Mesothelial cell of epicardium (in vitro differentiated cells): Measurements from ENCODE around the gene RASSF7. TPM values are rescaled to one million over a fixed set of nuclear protein-coding genes. Genes with fewer than 3 reads are reported as not detected.
A peak's percentile ranks its signal among the peaks of the same experiment; 100 is the strongest.

Experiments used
- DNase-seq, 2 experiments: peaks; one replicate each; pipeline ENCODE4 v3.0.0; 2021; ENCODE audit warnings: low spot score in 2 of 2; ENCODE audit not compliant: unreplicated experiment in 2 of 2
- H3K27ac Mint-ChIP-seq: 2 replicates; pipeline ENCODE4 v1.8.0; 2021; ENCODE audit warnings: mixed read lengths
- H3K27me3 Mint-ChIP-seq: 2 replicates; pipeline ENCODE4 v1.8.0; 2021; ENCODE audit warnings: low read depth, mixed read lengths
- H3K36me3 Mint-ChIP-seq: 2 replicates; pipeline ENCODE4 v1.8.0; 2021; ENCODE audit warnings: mixed read lengths
- H3K4me1 Mint-ChIP-seq: 2 replicates; pipeline ENCODE4 v1.8.0; 2021; ENCODE audit warnings: mixed read lengths
- H3K4me3 Mint-ChIP-seq: 2 replicates; pipeline ENCODE4 v1.8.0; 2021; ENCODE audit warnings: mild to moderate bottlenecking, moderate library complexity, mixed read lengths
- H3K9me3 Mint-ChIP-seq: 2 replicates; pipeline ENCODE4 v1.8.0; 2021; ENCODE audit warnings: mixed read lengths
- total RNA-seq: library from RNA; stranded (reverse); gene quantifications from 3 replicates; pipeline ENCODE4 v1.2.1, GENCODE V29; 2021
- TF ChIP-seq, protein P1 (sequence below): fragments of 200-600 bp; sonication (generic); IDR thresholded peaks from one replicate; pipeline ENCODE4 v1.5.0; 2021; ENCODE audit warnings: antibody characterized with exemption; ENCODE audit not compliant: unreplicated experiment

The RASSF7 gene
- total RNA-seq, 1 donor from 2014 or later, result 32.3 TPM

DNA sequence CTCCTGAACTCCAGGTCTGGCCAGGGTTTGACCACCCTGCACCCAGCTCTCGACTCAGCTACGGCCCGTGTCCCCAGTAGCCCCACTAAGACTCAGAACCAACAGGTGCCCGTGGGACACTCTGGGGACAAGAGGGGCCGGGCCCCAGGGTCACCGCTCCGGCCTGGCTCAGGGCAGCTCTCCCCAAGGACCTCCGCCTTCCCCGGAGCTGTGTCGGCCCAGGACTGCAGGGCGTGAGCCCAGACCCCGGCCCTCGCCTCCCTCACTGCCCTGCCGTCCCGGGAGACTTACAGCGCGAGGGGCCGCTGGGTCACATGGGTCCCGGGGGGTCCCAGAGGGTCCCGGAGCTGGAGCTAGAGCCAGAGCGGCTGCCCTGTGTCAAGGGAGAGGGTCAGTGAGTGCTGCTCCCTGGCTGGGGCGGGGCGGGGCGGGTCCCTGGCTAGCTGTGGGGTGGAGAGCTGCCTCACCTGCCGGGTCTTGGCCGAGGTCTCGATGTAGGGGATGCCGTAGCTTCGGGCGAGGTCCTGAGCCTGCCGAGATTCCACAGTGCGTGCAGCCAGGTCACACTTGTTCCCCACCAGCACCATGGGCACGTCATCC, 27.7 kb upstream of the RASSF7 start:
- Mint-ChIP-seq H3K36me3 (peaks cover 5% of the 10 kb centered on the region), H3K27ac (no peak overlapping the region), H3K27me3 (peaks cover 4% of the 10 kb centered on the region), H3K9me3 (no peaks in the 10 kb centered on the region), H3K4me1 (peaks cover 8% of the 10 kb centered on the region), H3K4me3 (no peak overlapping the region)
- DNase-seq, result no peak
- TF ChIP-seq, protein P1, sequence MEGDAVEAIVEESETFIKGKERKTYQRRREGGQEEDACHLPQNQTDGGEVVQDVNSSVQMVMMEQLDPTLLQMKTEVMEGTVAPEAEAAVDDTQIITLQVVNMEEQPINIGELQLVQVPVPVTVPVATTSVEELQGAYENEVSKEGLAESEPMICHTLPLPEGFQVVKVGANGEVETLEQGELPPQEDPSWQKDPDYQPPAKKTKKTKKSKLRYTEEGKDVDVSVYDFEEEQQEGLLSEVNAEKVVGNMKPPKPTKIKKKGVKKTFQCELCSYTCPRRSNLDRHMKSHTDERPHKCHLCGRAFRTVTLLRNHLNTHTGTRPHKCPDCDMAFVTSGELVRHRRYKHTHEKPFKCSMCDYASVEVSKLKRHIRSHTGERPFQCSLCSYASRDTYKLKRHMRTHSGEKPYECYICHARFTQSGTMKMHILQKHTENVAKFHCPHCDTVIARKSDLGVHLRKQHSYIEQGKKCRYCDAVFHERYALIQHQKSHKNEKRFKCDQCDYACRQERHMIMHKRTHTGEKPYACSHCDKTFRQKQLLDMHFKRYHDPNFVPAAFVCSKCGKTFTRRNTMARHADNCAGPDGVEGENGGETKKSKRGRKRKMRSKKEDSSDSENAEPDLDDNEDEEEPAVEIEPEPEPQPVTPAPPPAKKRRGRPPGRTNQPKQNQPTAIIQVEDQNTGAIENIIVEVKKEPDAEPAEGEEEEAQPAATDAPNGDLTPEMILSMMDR, result no peak

DNA sequence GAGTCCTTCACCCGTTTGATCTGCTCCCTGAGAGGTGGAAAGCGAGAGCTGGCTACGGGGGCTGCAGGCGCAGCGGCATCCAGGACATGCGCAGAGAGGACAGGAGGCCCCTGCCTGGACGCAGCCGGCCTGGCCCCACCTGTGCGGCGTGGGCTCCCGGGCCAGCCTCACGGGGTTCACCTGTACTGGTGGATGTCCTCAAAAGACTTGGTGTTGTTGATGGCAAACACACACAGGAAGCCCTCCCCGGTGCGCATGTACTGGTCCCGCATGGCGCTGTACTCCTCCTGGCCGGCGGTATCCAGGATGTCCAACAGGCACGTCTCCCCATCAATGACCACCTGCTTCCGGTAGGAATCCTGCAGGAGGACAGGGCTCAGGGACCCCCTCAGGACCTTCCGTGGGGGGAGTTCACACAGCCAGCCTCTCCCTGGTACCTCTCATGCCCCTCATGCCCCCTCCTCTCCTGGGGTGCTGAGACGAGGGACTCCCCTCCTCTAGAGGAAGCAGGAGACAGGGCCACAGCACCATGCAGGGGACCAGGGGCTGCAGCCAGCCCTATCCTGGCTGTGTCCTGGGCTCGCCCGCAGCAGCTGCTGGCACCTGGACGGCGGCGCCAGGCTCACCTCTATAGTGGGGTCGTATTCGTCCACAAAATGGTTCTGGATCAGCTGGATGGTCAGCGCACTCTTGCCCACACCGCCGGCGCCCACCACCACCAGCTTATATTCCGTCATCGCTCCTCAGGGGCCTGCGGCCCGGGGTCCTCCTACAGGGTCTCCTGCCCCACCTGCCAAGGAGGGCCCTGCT, 27.0 kb upstream of the RASSF7 start:
- no peak for DNase-seq
- peaks cover 10% of the 10 kb centered on the region for H3K27me3 Mint-ChIP-seq
- H3K4me1 Mint-ChIP-seq, result peaks cover 8% of the 10 kb centered on the region

DNA sequence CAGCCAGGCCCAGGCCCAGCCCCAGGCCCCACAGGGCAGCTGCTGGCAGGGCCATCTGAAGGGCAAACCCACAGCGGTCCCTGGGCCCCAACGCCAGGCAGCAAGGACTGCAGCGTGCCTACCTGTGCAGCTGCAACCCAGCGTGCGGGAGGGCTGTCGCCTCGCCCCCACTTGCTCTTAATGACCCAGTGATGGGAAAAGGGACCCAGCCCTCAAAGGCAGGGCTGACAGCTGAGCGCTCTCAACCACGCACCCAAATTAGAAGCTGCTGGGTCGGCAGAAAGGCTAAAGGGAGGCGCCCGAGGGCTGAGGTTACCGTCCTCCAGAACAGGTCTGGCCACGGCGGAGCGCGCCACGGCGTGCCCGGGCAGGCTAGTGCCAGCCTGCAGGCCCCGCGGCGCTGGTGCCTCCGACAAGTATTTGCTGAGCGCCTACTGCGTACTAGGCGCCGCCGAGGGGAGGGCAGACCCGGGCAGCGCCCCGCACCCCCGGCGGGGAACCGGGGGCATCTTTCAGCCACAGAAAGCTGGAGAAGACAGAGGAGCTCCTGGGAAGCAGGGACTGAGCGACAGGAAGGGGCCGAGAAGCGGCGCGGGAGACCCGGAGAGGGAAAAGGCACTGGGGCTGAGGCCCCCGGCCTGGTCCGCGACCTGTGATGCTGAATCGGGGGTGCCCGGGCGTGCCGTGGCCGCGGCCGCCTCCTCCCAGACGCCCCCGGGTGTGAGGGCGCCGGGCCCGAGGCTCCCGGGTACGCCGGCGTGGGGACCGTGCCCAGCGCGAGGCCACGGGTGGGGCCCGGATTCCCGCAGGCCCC, 26.2 kb upstream of the RASSF7 start:
- peaks cover 8% of the 10 kb centered on the region for H3K4me1 Mint-ChIP-seq
- H3K9me3 Mint-ChIP-seq, result no peaks in the 10 kb centered on the region
- H3K4me3 Mint-ChIP-seq, result peak overlapping the region; percentile 69
- peaks cover 11% of the 10 kb centered on the region for H3K27me3 Mint-ChIP-seq
- DNase-seq, result peak in 1 of 2 experiments; percentile 49
- peaks cover 5% of the 10 kb centered on the region for H3K36me3 Mint-ChIP-seq
- no peak overlapping the region for H3K27ac Mint-ChIP-seq
- TF ChIP-seq, protein P1, result no peak

More for the DNA sequence above, 27.0 kb upstream of the RASSF7 start:
- H3K27ac Mint-ChIP-seq, result no peak overlapping the region
- TF ChIP-seq, protein P1, result no peak
- peaks cover 5% of the 10 kb centered on the region for H3K36me3 Mint-ChIP-seq
- H3K4me3 Mint-ChIP-seq, result peak overlapping the region; percentile 69
- no peaks in the 10 kb centered on the region for H3K9me3 Mint-ChIP-seq

DNA sequence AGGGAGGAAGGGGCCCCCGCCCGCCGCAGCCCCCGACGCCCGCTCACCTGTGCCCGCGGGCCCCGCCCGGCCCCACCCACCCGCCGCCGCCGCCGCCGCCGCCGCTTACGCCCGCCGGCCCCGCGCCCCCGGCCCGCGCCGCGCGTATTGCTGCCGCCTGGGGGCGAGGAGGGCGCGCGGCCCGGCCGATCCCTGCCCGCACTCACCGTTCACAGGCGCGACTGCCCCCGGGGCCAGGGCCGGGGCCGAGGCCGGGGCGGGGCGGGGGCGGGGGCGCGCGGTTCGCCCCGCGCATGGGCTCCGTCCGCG, 25.6 kb upstream of the RASSF7 start:
- Mint-ChIP-seq H3K27me3 (peaks cover 11% of the 10 kb centered on the region), H3K4me1 (peaks cover 8% of the 10 kb centered on the region), H3K36me3 (peaks cover 5% of the 10 kb centered on the region), H3K9me3 (no peaks in the 10 kb centered on the region), H3K27ac (no peak overlapping the region), H3K4me3 (no peak overlapping the region)
- DNase-seq, result no peak
- TF ChIP-seq, protein P1, result no peak

DNA sequence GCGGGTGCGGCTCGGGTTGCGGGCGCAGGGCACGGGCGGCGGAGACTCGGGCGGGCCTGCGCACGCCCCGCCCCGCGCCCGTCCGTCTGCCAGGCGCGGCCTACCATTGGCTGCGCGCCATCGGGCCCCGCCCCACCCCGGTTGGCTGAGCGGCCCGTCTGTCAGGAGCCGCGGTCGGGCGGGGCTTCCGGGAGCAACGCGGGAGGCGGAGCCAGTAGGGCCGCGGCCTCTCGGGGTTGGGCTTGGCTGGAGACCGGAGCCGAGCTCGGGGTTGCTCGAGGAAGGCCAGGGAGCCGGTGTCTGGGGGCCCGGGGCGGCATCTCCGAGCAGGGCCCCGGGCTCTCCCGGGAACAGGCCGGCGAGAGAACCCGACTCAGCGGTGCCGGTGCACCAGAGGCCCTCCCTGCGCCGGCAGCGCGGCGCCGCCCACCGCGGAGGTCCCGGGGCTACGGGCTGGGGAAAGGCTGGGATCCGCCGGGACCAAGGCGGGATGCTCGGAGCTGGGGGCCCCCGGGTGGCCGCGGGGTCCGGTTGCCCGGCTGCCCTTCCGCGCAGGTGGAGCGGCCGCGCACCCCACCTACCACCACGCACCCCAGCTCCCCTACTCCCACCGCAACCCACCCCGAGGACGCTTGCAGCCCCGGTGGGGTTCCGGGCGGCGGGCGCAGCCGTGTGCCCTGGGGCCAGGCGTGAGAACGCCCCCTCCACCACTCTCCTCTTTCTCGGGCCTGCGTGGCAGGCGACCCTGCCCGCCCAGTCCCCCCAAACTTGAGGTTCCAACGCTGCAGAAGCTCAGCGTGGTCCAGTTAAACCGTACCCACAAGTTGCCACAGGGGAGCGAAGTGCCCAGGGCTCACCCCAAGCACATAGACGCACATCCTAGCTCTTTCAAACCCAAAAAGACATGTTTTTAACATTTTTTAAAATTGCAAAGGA, 25.0 kb upstream of the RASSF7 start, which contains the start of gene HRAS:
Gene HRAS, minus strand, starts transcription at position 58 of the 936 bp plus-strand sequence.
- H3K27ac Mint-ChIP-seq, result peak within 1 kb of the TSS; percentile 92

More for the DNA sequence above, 25.0 kb upstream of the RASSF7 start, which contains the start of gene HRAS:
- peak; percentile 96 to 99 for DNase-seq
- TF ChIP-seq, protein P1, result no peak
- peaks cover 8% of the 10 kb centered on the region for H3K4me1 Mint-ChIP-seq
- H3K4me3 Mint-ChIP-seq, result peak within 1 kb of the TSS; percentile 83
- H3K27me3 Mint-ChIP-seq, result peaks cover 11% of the 10 kb centered on the region
- H3K36me3 Mint-ChIP-seq, result peaks cover 5% of the 10 kb centered on the region
- no peaks in the 10 kb centered on the region for H3K9me3 Mint-ChIP-seq
